CD4-positive, alpha-beta T cell treated with Interleukin-10 for 1 hour (primary cell): ENCODE measurements around the gene CTU2.

ENCODE experiments used
- DNase-seq: peaks from one replicate; pipeline ENCODE4 v3.0.0-alpha.2; 2020

Gene CTU2

GRCh38 chr16:88747588-88748301, 41.4 kb downstream of the CTU2 start:
- DNase-seq = peak; percentile 37

GRCh38 chr16:88748364-88748763, 42.1 kb downstream of the CTU2 start:
- no peak for DNase-seq

- DNase-seq = no peak
These were observed 43.1 kb downstream of the CTU2 start for GRCh38 chr16:88749358-88749757.

- DNase-seq = no peak
These were observed 44.6 kb downstream of the CTU2 start for GRCh38 chr16:88750854-88751253.

GRCh38 chr16:88752386-88753002, 46.2 kb downstream of the CTU2 start:
- DNase-seq = no peak

- DNase-seq = no peak
These were observed 46.9 kb downstream of the CTU2 start for GRCh38 chr16:88753191-88753590.

- no peak for DNase-seq
These were observed 47.3 kb downstream of the CTU2 start for GRCh38 chr16:88753602-88754001.

- no peak for DNase-seq
These were observed 48.0 kb downstream of the CTU2 start for GRCh38 chr16:88754109-88754911.

- peak; percentile 30 for DNase-seq
These were observed 48.8 kb downstream of the CTU2 start for GRCh38 chr16:88754912-88755744.

- DNase-seq = no peak
These were observed 49.6 kb downstream of the CTU2 start for GRCh38 chr16:88755745-88756443.

- DNase-seq = no peak
These were observed 52.1 kb downstream of the CTU2 start for GRCh38 chr16:88758227-88758943.

GRCh38 chr16:88758944-88759244, 52.6 kb downstream of the CTU2 start:
- DNase-seq = no peak

- peak; percentile 61 for DNase-seq
These were observed 53.1 kb downstream of the CTU2 start for GRCh38 chr16:88759245-88759975.

GRCh38 chr16:88759976-88760350, 53.7 kb downstream of the CTU2 start:
- DNase-seq = no peak

- DNase-seq = no peak
These were observed 54.3 kb downstream of the CTU2 start for GRCh38 chr16:88760424-88761142.

GRCh38 chr16:88761143-88761534, 54.8 kb downstream of the CTU2 start:
- no peak for DNase-seq

- no peak for DNase-seq
These were observed 55.5 kb downstream of the CTU2 start for GRCh38 chr16:88761830-88762229.

- no peak for DNase-seq
These were observed 56.1 kb downstream of the CTU2 start for GRCh38 chr16:88762258-88762870.

GRCh38 chr16:88762941-88763340, 56.6 kb downstream of the CTU2 start:
- no peak for DNase-seq

GRCh38 chr16:88763502-88764053, 57.3 kb downstream of the CTU2 start:
- no peak for DNase-seq
